GM23338 (cell line): ENCODE measurements around the gene THADA. TPM values are rescaled to one million over a fixed set of nuclear protein-coding genes. Genes with fewer than 3 reads are reported as not detected.

Experiments used
- ATAC-seq: fragments of 200-7000 bp; cut with Tn5 transposase; 3 replicates; pipeline ENCODE4 v1.9.1; 2020
- DNase-seq: peaks from one replicate; pipeline ENCODE4 v3.0.0-alpha.2; 2015; ENCODE audit warnings: low spot score
- H2AFZ ChIP-seq: fragments of 200-600 bp; sonication (generic); 2 replicates; pipeline ENCODE4 v1.8.0; 2016; ENCODE audit warnings: antibody characterized with exemption, mild to moderate bottlenecking, moderate library complexity
- H3F3A ChIP-seq: fragments of 200-600 bp; sonication (generic); replicated peaks from 2 replicates; pipeline ENCODE4 v1.8.0; 2017; ENCODE audit warnings: antibody characterized with exemption, mixed run types, low read depth
- H3K27ac ChIP-seq: fragments of 200-600 bp; sonication (generic); 2 replicates; pipeline ENCODE4 v1.6.1; 2016; ENCODE audit warnings: low read depth
- H3K27me3 ChIP-seq: fragments of 200-600 bp; sonication (generic); 2 replicates; pipeline ENCODE4 v1.8.0; 2016; ENCODE audit warnings: mild to moderate bottlenecking, mixed run types, moderate library complexity; ENCODE audit not compliant: insufficient read depth
- H3K36me3 ChIP-seq: fragments of 200-600 bp; sonication (generic); 2 replicates; pipeline ENCODE4 v1.8.0; 2016; ENCODE audit warnings: mild to moderate bottlenecking; ENCODE audit not compliant: insufficient read depth
- H3K4me1 ChIP-seq: fragments of 200-600 bp; sonication (generic); 2 replicates; pipeline ENCODE4 v1.8.0; 2016; ENCODE audit warnings: mild to moderate bottlenecking, moderate library complexity; ENCODE audit not compliant: insufficient read depth
- H3K4me2 ChIP-seq: fragments of 200-600 bp; sonication (generic); 2 replicates; pipeline ENCODE4 v1.7.1; 2017; ENCODE audit warnings: mixed run types
- H3K4me3 ChIP-seq: fragments of 200-600 bp; sonication (generic); 2 replicates; pipeline ENCODE4 v1.6.1; 2016; ENCODE audit warnings: mixed run types
- H3K79me2 ChIP-seq: fragments of 200-600 bp; sonication (generic); replicated peaks from 2 replicates; pipeline ENCODE4 v1.8.0; 2017; ENCODE audit warnings: mild to moderate bottlenecking; ENCODE audit not compliant: insufficient read depth
- H3K9me2 ChIP-seq: fragments of 200-600 bp; sonication (generic); 2 replicates; pipeline ENCODE4 v1.8.0; 2017; ENCODE audit not compliant: insufficient read depth
- H4K20me1 ChIP-seq: fragments of 200-600 bp; sonication (generic); replicated peaks from 2 replicates; pipeline ENCODE4 v1.8.0; 2017; ENCODE audit warnings: mild to moderate bottlenecking; ENCODE audit not compliant: insufficient read depth
- H3K27ac Mint-ChIP-seq: 2 replicates; pipeline ENCODE4 v1.8.0; 2020; ENCODE audit warnings: inconsistent platforms, mild to moderate bottlenecking, moderate library complexity, mixed read lengths
- H3K27me3 Mint-ChIP-seq: 3 replicates; pipeline ENCODE4 v1.8.0; 2022; ENCODE audit warnings: low read depth, mild to moderate bottlenecking, moderate library complexity, mixed read lengths, inconsistent platforms; ENCODE audit not compliant: insufficient read depth, poor library complexity
- H3K36me3 Mint-ChIP-seq: 3 replicates; pipeline ENCODE4 v1.8.0; 2021; ENCODE audit warnings: low read depth, mild to moderate bottlenecking, inconsistent platforms, moderate library complexity, mixed read lengths
- H3K4me1 Mint-ChIP-seq: 3 replicates; pipeline ENCODE4 v1.8.0; 2020; ENCODE audit warnings: mild to moderate bottlenecking, inconsistent platforms, mixed read lengths
- H3K4me3 Mint-ChIP-seq: 3 replicates; pipeline ENCODE4 v1.8.0; 2021; ENCODE audit warnings: moderate library complexity, mild to moderate bottlenecking, inconsistent platforms, mixed read lengths
- H3K9me3 Mint-ChIP-seq: 3 replicates; pipeline ENCODE4 v1.8.0; 2020; ENCODE audit warnings: moderate library complexity, mild to moderate bottlenecking, inconsistent platforms, mixed read lengths
- CREB1 ChIP-seq: fragments of 250-450 bp; sonication (Bioruptor Pico); IDR thresholded peaks from 2 replicates; pipeline ENCODE4 v1.5.0; 2020; ENCODE audit warnings: low read depth, mild to moderate bottlenecking, moderate library complexity
- CTCF ChIP-seq, 2 experiments: fragments of 200-600 bp in 1 of 2; sonication (generic) in 1 of 2; conservative IDR thresholded peaks; 2 replicates each; pipeline versions ENCODE4 v1.5.1 to v1.6.1; 2016 to 2017; ENCODE audit warnings: antibody characterized with exemption in 2 of 2, low read depth in 2 of 2, mild to moderate bottlenecking in 2 of 2, moderate library complexity in 1 of 2
- EZH2 ChIP-seq: fragments of 200-600 bp; sonication (generic); IDR thresholded peaks from one replicate; pipeline ENCODE4 v1.8.0; 2017; ENCODE audit warnings: antibody characterized with exemption, mild to moderate bottlenecking, low read depth; ENCODE audit not compliant: unreplicated experiment
- EZH2phosphoT487 ChIP-seq: fragments of 200-600 bp; sonication (generic); IDR thresholded peaks from one replicate; pipeline ENCODE4 v1.8.1; 2018; ENCODE audit warnings: antibody characterized with exemption; ENCODE audit not compliant: unreplicated experiment
- JUNB ChIP-seq: IDR thresholded peaks from one replicate; pipeline ENCODE4 v1.6.1; 2016; ENCODE audit warnings: antibody characterized with exemption; ENCODE audit not compliant: unreplicated experiment
- NANOG ChIP-seq: IDR thresholded peaks from 2 replicates; pipeline ENCODE4 v1.6.1; 2016; ENCODE audit warnings: antibody characterized with exemption, borderline replicate concordance
- POLR2AphosphoS5 ChIP-seq: IDR thresholded peaks from 2 replicates; pipeline ENCODE4 v1.6.1; 2016; ENCODE audit warnings: antibody characterized with exemption, low read depth
- REST ChIP-seq: IDR thresholded peaks from one replicate; pipeline ENCODE4 v1.6.1; 2018; ENCODE audit warnings: antibody characterized with exemption; ENCODE audit not compliant: unreplicated experiment
- STAT1 ChIP-seq: IDR thresholded peaks from one replicate; pipeline ENCODE4 v1.6.1; 2016; ENCODE audit warnings: antibody characterized with exemption; ENCODE audit not compliant: unreplicated experiment
- ZNF114 ChIP-seq: fragments of 250-450 bp; sonication (Bioruptor Pico); IDR thresholded peaks from 2 replicates; pipeline ENCODE4 v1.5.0; 2020; ENCODE audit warnings: mild to moderate bottlenecking, moderate library complexity
- ZNF331 ChIP-seq: fragments of 250-450 bp; sonication (Bioruptor Pico); IDR thresholded peaks from 2 replicates; pipeline ENCODE4 v1.5.0; 2020; ENCODE audit warnings: low read depth, mild to moderate bottlenecking, moderate library complexity
- polyA plus RNA-seq: library from polyadenylated mRNA; unstranded; fragments of >200 nt; fragmentation: Nextera tagmentation; extraction: Ambion mirVana; gene quantifications from 2 replicates; pipeline ENCODE4 v1.2.1, GENCODE V29; 2016
- total RNA-seq: library from RNA; depleted of rRNA; stranded (reverse); fragments of >200 nt; shearing (Covaris generic); gene quantifications from 2 replicates; pipeline ENCODE4 v1.2.3, GENCODE V29; 2014
- TF ChIP-seq, protein P1 (sequence below): fragments of 250-450 bp; sonication (Bioruptor Pico); IDR thresholded peaks from 2 replicates; pipeline ENCODE4 v1.5.0; 2020; ENCODE audit warnings: mild to moderate bottlenecking, moderate library complexity

Gene THADA
- total and polyA plus RNA-seq, 2 experiments from 2014 or later: 17.0 to 30.7 TPM

DNA sequence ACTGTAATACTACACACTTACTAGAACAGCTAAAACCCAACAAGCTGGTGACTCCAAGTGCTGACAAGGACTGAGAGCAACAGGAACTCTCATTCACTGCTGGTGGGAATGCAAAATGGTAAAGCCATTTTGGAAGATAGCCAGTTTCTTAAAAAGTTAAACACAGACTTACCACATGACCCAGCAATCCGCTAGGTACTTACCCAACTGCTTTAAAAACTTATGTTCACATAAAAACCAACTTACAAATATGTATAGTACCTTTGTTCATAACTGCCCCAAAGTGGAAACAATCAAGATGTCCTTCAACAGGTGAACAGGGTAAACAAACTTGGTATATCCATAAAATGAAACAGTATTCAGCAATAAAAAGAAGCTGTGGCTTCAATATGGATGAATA, 216.3 kb downstream of the THADA start:
- H3K27ac Mint-ChIP-seq: no peak overlapping the region
- Histone ChIP-seq H4K20me1 (no peaks in the 10 kb centered on the region), H3K36me3 (no peaks in the 10 kb centered on the region), H3K27ac (no peak overlapping the region), H3K4me3 (no peak overlapping the region), H2AFZ (no peak overlapping the region), H3K4me2 (no peak overlapping the region), H3K4me1 (no peaks in the 10 kb centered on the region), H3K9me2 (no peaks in the 10 kb centered on the region), H3F3A (no peaks in the 10 kb centered on the region), H3K27me3 (no peaks in the 10 kb centered on the region), H3K79me2 (no peaks in the 10 kb centered on the region)
- no peak for DNase-seq
- TF ChIP-seq NANOG: no peak
- no peak for TF ChIP-seq ZNF114
- TF ChIP-seq ZNF331 (CRISPR knock-in tag): no peak
- TF ChIP-seq POLR2AphosphoS5: no peak
- no peak for TF ChIP-seq CREB1 (CRISPR knock-in tag)
- TF ChIP-seq STAT1: no peak
- TF ChIP-seq JUNB: no peak
- H3K4me1 Mint-ChIP-seq: no peaks in the 10 kb centered on the region
- H3K27me3 Mint-ChIP-seq: peaks cover 3% of the 10 kb centered on the region
- no peaks in the 10 kb centered on the region for H3K36me3 Mint-ChIP-seq
- ATAC-seq: no peak
- no peaks in the 10 kb centered on the region for H3K9me3 Mint-ChIP-seq
- H3K4me3 Mint-ChIP-seq: no peak overlapping the region

- ATAC-seq (no peak), DNase-seq (no peak)
- Histone ChIP-seq H4K20me1 (no peaks in the 10 kb centered on the region), H3K4me2 (no peak overlapping the region), H3K27ac (no peak overlapping the region), H3K79me2 (no peaks in the 10 kb centered on the region), H2AFZ (no peak overlapping the region), H3K36me3 (no peaks in the 10 kb centered on the region), H3K9me2 (no peaks in the 10 kb centered on the region), H3K4me1 (no peaks in the 10 kb centered on the region), H3K4me3 (no peak overlapping the region), H3K27me3 (no peaks in the 10 kb centered on the region), H3F3A (no peaks in the 10 kb centered on the region)
- H3K27me3 Mint-ChIP-seq: peaks cover 3% of the 10 kb centered on the region
- H3K27ac Mint-ChIP-seq: no peak overlapping the region
- H3K9me3 Mint-ChIP-seq: no peaks in the 10 kb centered on the region
- no peak overlapping the region for H3K4me3 Mint-ChIP-seq
- no peaks in the 10 kb centered on the region for H3K4me1 Mint-ChIP-seq
- no peaks in the 10 kb centered on the region for H3K36me3 Mint-ChIP-seq
- TF ChIP-seq EZH2 (no peak), REST (no peak), CTCF (conservative IDR thresholded peaks at IDR 0.05; ENCODE audit: low read depth in 2 of 2) (no peak), STAT1 (no peak), ZNF114 (no peak), EZH2phosphoT487 (no peak), CREB1 (CRISPR knock-in tag) (no peak), POLR2AphosphoS5 (no peak)
- TF ChIP-seq, protein P1, sequence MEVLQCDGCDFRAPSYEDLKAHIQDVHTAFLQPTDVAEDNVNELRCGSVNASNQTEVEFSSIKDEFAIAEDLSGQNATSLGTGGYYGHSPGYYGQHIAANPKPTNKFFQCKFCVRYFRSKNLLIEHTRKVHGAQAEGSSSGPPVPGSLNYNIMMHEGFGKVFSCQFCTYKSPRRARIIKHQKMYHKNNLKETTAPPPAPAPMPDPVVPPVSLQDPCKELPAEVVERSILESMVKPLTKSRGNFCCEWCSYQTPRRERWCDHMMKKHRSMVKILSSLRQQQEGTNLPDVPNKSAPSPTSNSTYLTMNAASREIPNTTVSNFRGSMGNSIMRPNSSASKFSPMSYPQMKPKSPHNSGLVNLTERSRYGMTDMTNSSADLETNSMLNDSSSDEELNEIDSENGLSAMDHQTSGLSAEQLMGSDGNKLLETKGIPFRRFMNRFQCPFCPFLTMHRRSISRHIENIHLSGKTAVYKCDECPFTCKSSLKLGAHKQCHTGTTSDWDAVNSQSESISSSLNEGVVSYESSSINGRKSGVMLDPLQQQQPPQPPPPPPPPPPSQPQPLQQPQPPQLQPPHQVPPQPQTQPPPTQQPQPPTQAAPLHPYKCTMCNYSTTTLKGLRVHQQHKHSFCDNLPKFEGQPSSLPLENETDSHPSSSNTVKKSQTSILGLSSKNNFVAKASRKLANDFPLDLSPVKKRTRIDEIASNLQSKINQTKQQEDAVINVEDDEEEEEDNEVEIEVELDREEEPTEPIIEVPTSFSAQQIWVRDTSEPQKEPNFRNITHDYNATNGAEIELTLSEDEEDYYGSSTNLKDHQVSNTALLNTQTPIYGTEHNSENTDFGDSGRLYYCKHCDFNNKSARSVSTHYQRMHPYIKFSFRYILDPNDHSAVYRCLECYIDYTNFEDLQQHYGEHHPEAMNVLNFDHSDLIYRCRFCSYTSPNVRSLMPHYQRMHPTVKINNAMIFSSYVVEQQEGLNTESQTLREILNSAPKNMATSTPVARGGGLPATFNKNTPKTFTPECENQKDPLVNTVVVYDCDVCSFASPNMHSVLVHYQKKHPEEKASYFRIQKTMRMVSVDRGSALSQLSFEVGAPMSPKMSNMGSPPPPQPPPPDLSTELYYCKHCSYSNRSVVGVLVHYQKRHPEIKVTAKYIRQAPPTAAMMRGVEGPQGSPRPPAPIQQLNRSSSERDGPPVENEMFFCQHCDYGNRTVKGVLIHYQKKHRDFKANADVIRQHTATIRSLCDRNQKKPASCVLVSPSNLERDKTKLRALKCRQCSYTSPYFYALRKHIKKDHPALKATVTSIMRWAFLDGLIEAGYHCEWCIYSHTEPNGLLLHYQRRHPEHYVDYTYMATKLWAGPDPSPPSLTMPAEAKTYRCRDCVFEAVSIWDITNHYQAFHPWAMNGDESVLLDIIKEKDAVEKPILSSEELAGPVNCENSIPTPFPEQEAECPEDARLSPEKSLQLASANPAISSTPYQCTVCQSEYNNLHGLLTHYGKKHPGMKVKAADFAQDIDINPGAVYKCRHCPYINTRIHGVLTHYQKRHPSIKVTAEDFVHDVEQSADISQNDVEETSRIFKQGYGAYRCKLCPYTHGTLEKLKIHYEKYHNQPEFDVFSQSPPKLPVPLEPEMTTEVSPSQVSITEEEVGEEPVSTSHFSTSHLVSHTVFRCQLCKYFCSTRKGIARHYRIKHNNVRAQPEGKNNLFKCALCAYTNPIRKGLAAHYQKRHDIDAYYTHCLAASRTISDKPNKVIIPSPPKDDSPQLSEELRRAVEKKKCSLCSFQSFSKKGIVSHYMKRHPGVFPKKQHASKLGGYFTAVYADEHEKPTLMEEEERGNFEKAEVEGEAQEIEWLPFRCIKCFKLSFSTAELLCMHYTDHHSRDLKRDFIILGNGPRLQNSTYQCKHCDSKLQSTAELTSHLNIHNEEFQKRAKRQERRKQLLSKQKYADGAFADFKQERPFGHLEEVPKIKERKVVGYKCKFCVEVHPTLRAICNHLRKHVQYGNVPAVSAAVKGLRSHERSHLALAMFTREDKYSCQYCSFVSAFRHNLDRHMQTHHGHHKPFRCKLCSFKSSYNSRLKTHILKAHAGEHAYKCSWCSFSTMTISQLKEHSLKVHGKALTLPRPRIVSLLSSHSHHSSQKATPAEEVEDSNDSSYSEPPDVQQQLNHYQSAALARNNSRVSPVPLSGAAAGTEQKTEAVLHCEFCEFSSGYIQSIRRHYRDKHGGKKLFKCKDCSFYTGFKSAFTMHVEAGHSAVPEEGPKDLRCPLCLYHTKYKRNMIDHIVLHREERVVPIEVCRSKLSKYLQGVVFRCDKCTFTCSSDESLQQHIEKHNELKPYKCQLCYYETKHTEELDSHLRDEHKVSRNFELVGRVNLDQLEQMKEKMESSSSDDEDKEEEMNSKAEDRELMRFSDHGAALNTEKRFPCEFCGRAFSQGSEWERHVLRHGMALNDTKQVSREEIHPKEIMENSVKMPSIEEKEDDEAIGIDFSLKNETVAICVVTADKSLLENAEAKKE (CRISPR knock-in tag): no peak
These were observed 218.5 kb downstream of the THADA start for GRCh38 chr2:43377327-43377726.
